ENCODE results near the gene IGSF23. TPM values are rescaled to one million over a fixed set of nuclear protein-coding genes. Genes with fewer than 3 reads are reported as not detected.

The IGSF23 gene
- total RNA-seq: not detected in 2 replicates

GRCh38 chr19:44613295-44614178 lies at the start of gene IGSF23:
IGSF23 (plus strand) TSS chr19:44613563; CDS start chr19:44613646, 83 bp downstream.

GRCh38 chr19:44643605-44644401 lies 30.4 kb downstream of the IGSF23 start, which contains the start of gene PVR:
PVR (plus strand) TSS chr19:44643910; CDS start chr19:44644097, 187 bp downstream.

DNA sequence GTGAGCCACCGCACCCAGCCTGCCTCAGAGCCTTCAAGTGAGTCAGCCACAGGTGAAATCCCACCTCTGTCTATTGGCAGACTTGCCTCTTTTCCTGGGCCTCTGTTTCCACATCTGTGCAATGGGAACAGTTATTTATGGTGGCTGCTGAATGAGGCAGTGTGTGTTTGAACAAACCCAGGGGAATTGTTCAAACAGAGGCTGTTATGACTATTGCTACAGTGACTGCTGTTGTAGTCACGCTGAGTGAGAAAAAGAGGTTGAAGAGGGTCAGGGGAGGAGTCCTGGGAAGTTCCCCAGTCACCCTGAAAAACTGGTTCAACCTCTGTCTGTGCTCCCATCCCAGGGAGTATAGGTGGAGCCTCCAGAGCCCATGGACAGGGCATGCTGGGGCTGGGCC lies 58.0 kb downstream of the IGSF23 start, which contains the start of gene CEACAM19:
CEACAM19 (plus strand) TSS at position 83 of the 400 bp plus-strand sequence. CDS start 450 bp downstream, outside the sequence.

Other genes starting within 250 kb of the IGSF23 start
- gene ZNF285, start 212.0 kb upstream of the IGSF23 start, total RNA-seq: 3.2 and 3.9 TPM in 2 replicates
- 18.0 and 32.2 TPM in 2 replicates for gene ZNF229, start 165.1 kb upstream of the IGSF23 start, total RNA-seq
- 5.8 and 7.9 TPM in 2 replicates for gene ZNF180, start 113.0 kb upstream of the IGSF23 start, total RNA-seq
- not detected in 2 replicates for gene CEACAM20, start 83.9 kb upstream of the IGSF23 start, total RNA-seq
- gene PVR, start 30.3 kb downstream of the IGSF23 start, total RNA-seq: 13.9 and 14.7 TPM in 2 replicates
- gene CEACAM19, start 57.9 kb downstream of the IGSF23 start, total RNA-seq: 0.26 and 0.95 TPM in 2 replicates
- gene CEACAM16, start 85.6 kb downstream of the IGSF23 start, total RNA-seq: 0.09 TPM in 1 of 2 replicates, not detected in the other
- 5.0 and 12.5 TPM in 2 replicates for gene BCL3, start 135.1 kb downstream of the IGSF23 start, total RNA-seq
- 0.09 TPM in 1 of 2 replicates, not detected in the other for gene CBLC, start 164.3 kb downstream of the IGSF23 start, total RNA-seq
- gene BCAM, start 195.5 kb downstream of the IGSF23 start, total RNA-seq: 6.6 and 8.9 TPM in 2 replicates
- gene NECTIN2, start 232.7 kb downstream of the IGSF23 start, total RNA-seq: 33.6 and 40.5 TPM in 2 replicates

Measured in bronchial smooth muscle cell (primary cell).